Mammary microvascular endothelial cell (primary cell): ENCODE data around the gene TXNIP. TPM values are rescaled to one million over a fixed set of nuclear protein-coding genes. Genes with fewer than 3 reads are reported as not detected.

ENCODE experiments used
- total RNA-seq: library from RNA; depleted of rRNA; stranded (reverse); fragments of >200 nt; gene quantifications from 2 replicates; pipeline ENCODE4 v1.2.3, GENCODE V29; 2015

Gene TXNIP, protein sequence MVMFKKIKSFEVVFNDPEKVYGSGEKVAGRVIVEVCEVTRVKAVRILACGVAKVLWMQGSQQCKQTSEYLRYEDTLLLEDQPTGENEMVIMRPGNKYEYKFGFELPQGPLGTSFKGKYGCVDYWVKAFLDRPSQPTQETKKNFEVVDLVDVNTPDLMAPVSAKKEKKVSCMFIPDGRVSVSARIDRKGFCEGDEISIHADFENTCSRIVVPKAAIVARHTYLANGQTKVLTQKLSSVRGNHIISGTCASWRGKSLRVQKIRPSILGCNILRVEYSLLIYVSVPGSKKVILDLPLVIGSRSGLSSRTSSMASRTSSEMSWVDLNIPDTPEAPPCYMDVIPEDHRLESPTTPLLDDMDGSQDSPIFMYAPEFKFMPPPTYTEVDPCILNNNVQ
- 29.6 and 30.1 TPM in 2 replicates for total RNA-seq

DNA sequence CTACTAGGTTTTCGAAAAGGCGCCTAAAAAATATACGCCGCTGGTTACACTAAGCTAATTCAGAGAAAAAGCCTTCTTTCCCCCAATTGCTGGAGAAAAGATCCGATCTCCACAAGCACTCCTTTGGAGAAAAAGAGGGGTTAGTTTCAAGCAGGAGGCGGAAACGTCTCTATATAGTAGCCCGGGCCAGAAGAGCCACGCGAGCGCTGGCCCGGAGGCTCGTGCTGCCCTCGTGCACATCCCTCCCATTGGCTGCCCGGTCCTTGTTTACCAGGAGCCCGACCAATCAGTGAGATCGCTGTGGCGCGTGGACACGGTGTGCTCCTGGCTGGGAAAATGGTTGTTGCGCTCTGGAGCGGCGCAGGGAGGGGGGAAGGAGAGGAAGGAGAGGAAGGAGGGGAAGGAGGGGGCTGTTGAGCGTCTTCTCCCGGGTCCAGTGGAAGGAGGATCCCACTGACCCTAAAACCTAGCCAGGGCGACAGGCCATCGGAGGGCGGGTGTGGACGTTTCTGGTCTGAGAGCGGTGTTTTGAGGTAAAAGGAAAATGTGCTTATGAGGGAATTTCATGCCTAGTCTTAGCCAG lies at the start of gene TXNIP:
Gene TXNIP, minus strand, starts transcription at position 147 of the 583 bp plus-strand sequence. CDS start 313 bp downstream, outside the sequence.

DNA sequence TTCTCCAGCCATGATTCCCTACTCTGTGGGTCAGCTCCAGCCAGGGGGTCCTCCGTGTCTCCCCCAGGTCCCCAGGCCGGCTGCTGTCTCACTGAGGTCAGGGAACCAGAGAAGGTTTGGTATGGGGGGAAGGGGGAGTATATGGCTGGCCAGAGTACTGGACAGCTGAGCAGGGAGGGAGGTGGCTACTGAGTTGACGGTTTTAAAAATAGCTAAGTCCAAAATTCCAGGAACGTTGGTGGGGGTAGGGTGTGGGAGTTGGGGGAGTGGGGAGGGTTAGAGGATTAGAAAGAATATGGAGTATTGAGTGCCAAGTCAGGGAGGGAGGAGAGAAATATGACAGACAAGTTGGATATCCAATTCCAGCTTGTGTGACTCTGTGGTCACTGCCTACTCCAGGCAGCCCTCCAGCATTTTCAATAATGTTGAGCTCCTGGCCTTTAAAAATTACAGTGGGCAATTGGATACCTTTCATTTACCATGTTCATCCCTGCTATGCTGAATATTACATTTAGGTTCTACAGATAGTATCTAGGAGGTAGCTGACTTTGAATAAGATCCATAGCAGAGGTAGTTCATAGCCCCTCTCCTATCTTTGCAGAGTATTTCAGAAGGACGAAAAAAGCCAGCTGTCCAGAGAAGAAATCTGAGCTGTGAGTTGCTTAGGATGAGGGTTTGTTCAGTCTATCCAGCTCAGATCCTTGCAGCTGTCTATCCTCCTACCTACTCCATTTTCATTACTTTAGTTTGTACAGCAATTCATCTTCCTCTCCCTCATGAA lies 25.4 kb upstream of the TXNIP start, which contains the start of gene HJV:
Gene HJV, minus strand, starts transcription at position 114 of the 781 bp plus-strand sequence. CDS start 1,504 bp downstream, outside the sequence.

GRCh38 chr1:145964328-145965118 lies 31.9 kb downstream of the TXNIP start, which contains the start of the genes ANKRD34A and POLR3GL:
Gene ANKRD34A (minus strand): TSS chr1:145964575. CDS start chr1:145961759, 2,816 bp downstream.
Gene POLR3GL (plus strand): TSS chr1:145964690. CDS start chr1:145974866, 10,176 bp downstream.

DNA sequence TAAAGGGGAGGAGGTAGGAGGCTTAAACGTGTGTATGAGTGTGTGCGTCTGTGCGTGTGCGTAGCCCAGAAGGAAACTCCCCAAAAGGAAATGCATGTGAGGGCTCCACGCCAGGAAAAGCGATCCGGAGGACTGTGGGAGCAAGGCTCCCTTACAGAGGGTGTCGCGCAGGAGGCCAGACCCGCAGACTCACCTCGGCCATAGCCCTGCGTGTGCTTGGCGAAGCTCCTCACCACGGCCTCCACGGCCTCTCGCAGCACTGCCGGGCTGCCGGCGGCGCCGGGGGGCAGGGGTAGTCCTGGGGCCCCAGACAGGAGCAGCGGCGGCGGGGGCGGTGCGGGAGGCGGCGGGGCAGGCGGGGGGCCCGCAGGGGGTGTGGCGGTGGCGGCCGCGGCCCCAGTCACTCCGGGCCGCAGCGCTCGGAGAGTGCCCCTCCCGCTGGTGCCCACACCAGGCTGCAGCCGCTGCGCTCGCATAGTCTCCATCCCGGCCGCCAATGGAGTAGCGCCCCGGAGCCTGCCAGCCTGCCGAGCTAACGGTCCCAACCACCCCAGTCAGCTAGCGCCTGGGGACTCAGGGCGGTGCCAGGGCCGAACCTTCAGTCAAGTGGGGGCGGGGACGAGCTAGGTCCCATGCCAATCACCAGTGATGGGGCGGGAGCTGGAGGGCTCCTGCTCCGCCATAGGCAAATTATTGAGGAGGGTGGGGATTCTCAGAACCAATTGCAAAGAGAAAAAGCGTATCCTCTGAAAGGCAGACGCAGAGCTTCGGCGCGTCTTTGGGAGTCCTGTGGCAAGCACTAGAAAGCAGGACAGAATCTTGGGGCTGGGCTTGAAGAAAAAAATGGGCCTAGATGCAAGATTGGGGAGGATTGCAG lies 38.7 kb downstream of the TXNIP start, which contains the start of gene LIX1L:
Gene LIX1L, minus strand, starts transcription at position 575 of the 877 bp plus-strand sequence. Its CDS starts 90 bp downstream, at position 485.

Other genes with a start within 250 kb of the TXNIP start
- gene RNF115, start 172.5 kb downstream of the TXNIP start, total RNA-seq, result 15.6 and 16.7 TPM in 2 replicates
- 31.8 and 33.6 TPM in 2 replicates for gene POLR3C, start 172.4 kb downstream of the TXNIP start, total RNA-seq
- gene NUDT17, start 150.9 kb downstream of the TXNIP start, total RNA-seq, result 4.1 and 5.9 TPM in 2 replicates
- gene PIAS3, start 137.5 kb downstream of the TXNIP start, total RNA-seq, result 19.3 and 21.2 TPM in 2 replicates
- 1.0 and 1.3 TPM in 2 replicates for gene ANKRD35, start 110.7 kb downstream of the TXNIP start, total RNA-seq
- gene ITGA10, start 86.5 kb downstream of the TXNIP start, total RNA-seq, result 10.0 and 10.2 TPM in 2 replicates
- 22.0 and 24.6 TPM in 2 replicates for gene PEX11B, start 77.9 kb downstream of the TXNIP start, total RNA-seq
- gene RBM8A, start 69.1 kb downstream of the TXNIP start, total RNA-seq, result 198 and 213 TPM in 2 replicates
- 41.1 and 45.0 TPM in 2 replicates for gene LIX1L, start 38.6 kb downstream of the TXNIP start, total RNA-seq
- 0.05 and 0.07 TPM in 2 replicates for gene ANKRD34A, start 32.0 kb downstream of the TXNIP start, total RNA-seq
- gene POLR3GL, start 31.9 kb downstream of the TXNIP start, total RNA-seq, result 15.9 and 20.9 TPM in 2 replicates
- not detected in 2 replicates for gene HJV, start 25.2 kb upstream of the TXNIP start, total RNA-seq
- gene NBPF10, start 148.2 kb upstream of the TXNIP start, total RNA-seq, result under 0.01 and 0.13 TPM in 2 replicates
- 4.2 and 4.9 TPM in 2 replicates for gene NOTCH2NLA, start 232.4 kb upstream of the TXNIP start, total RNA-seq